Measurements from ENCODE around the gene SP9.
A peak's percentile ranks its signal among the peaks of the same experiment; 100 is the strongest.

The SP9 gene

DNA sequence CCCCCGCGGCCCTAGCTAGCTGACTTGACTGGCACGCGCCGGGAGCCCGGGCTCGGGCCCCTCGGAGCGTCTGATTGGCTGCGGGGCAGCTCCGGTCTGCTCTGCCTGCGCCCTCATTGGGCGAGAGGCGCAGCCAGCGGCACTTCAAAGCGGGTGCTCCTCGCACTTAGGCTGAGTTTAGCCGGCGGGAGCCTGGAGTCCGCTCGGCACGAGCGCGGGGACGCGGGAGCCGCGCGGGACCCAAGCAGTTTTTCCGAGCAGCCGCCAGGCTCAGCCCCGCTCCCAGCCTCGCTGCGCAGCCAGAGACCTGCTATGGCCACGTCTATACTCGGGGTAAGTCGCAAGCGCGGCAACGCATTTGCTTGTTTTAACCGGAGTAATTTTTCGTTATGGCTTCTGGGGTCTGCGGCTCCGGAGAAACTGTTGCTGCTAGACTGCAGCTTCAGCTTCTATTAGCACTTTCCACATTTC lies at the start of gene SP9:
SP9 (plus strand) TSS at position 174 of the 471 bp plus-strand sequence; CDS start at position 313, 139 bp downstream.
- no peak within 1 kb of the TSS for H3K27ac Mint-ChIP-seq
- intact Hi-C loops (cut with micrococcal nuclease), result loop anchor here (5.0 kb wide), 1 partner anchor 53 kb away; no protein-coding TSS in a partner anchor
- H3K9me3 Mint-ChIP-seq, result no peaks in the 10 kb centered on the region
- peaks cover 92% of the 10 kb centered on the region for H3K27me3 Mint-ChIP-seq
- no peaks in the 10 kb centered on the region for H3K36me3 Mint-ChIP-seq (ENCODE audit: low read depth)
- H3K4me3 Mint-ChIP-seq, result peak within 1 kb of the TSS; percentile 65
- H3K4me1 Mint-ChIP-seq (ENCODE audit: low read depth), result peaks cover 46% of the 10 kb centered on the region

DNA sequence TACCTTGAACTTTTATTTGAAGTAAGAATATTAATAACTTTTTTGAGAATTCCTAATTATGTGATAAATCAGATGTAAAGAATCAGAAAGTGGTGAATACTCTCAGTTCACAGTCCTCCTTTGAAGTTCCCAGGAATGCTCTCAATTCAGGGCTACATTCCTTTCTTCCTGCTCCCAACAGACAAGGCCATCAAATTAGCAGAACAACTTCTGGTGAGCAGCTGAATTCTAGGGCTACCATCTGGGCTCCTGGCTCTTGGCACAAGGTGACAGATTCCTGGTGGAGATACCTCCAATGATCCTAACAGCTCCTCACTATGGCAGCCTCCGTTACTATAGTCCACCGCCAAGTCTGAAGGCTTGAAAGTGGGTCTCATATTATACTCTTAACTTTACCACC lies 48.6 kb upstream of the SP9 start:
- no peaks in the 10 kb centered on the region for H3K36me3 Mint-ChIP-seq (ENCODE audit: low read depth)
- no peaks in the 10 kb centered on the region for H3K9me3 Mint-ChIP-seq
- intact Hi-C loops (cut with micrococcal nuclease), result no loop called here
- peaks cover 23% of the 10 kb centered on the region for H3K4me1 Mint-ChIP-seq (ENCODE audit: low read depth)
- H3K27me3 Mint-ChIP-seq, result peaks cover 7% of the 10 kb centered on the region
- no peak overlapping the region for H3K27ac Mint-ChIP-seq
- H3K4me3 Mint-ChIP-seq, result no peak overlapping the region

DNA sequence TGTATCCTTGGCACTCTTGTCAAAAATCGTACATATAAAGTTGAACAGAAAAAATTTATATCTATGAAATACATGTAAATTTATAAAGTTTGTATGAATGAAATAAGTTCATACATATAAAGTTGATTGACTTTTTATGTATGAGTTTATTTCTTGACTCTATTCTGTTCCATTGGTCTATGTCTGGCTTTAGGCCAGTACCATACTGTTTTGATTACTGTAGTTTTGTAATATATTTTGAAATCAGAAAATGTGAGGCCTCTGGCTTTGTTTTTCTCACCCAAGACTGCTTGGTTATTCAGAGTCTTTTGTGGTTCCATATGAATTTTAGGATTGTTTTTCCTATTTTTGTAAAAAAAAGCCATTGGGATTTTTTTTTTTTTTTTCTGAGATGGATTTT lies 41.8 kb upstream of the SP9 start:
- Mint-ChIP-seq H3K27ac (no peak overlapping the region), H3K4me3 (no peak overlapping the region), H3K36me3 (ENCODE audit: low read depth) (no peaks in the 10 kb centered on the region), H3K4me1 (ENCODE audit: low read depth) (no peaks in the 10 kb centered on the region), H3K27me3 (peaks cover 24% of the 10 kb centered on the region), H3K9me3 (no peaks in the 10 kb centered on the region)
- intact Hi-C loops (cut with micrococcal nuclease), result no loop called here

DNA sequence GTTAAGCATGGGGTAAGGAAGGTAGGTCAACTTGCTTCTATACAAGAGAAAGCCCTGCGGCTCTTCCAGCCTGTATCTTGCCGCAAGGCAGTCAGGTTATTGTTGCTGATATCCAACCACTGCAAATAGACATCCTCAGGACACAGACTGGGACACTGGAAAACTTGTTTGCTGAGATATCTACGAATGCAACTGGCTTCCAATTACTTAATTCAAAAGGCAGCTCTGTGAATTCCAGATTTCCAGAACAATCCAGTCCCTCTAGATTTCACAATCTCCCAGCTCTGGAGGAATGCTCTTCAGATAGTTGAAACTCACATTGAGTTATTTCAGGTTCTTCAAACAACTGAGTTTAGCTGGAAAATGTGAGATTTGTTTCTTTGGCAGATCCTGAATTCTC lies 34.6 kb upstream of the SP9 start:
- no peaks in the 10 kb centered on the region for H3K4me1 Mint-ChIP-seq (ENCODE audit: low read depth)
- H3K4me3 Mint-ChIP-seq, result no peak overlapping the region
- H3K9me3 Mint-ChIP-seq, result no peaks in the 10 kb centered on the region
- H3K27me3 Mint-ChIP-seq, result peaks cover 70% of the 10 kb centered on the region
- intact Hi-C loops (cut with micrococcal nuclease), result no loop called here
- H3K27ac Mint-ChIP-seq, result no peak overlapping the region
- no peaks in the 10 kb centered on the region for H3K36me3 Mint-ChIP-seq (ENCODE audit: low read depth)

DNA sequence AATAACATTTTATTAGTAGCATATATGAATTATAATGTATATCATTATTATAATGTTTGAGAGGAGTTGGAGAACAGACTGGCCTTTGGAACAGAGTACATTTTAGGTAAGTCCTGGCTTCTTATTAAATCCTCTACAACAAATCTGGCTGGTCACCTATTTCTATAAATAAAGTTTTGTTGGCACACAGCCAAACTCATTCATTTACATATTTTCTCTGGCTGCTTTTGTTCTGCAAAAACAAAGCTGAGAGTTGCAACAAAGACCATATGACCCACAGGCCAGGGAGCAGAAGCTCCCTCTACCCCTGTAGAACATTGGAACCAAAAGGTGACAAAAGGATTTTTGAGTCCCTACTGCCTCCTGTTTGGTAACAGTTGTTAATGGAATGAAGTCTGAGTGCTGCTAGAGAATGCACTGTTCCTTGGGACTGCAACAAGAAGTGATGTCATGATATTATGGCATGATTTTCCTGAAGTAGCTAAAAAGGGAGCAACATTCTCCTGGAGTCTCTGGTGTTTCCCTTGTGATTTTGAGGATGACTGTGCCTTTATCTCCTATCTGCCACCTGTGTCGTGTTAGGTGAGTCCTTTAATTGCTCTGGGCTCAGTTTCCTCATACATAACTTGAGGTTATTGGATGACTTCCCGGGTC lies 22.0 kb upstream of the SP9 start:
- Mint-ChIP-seq H3K4me1 (ENCODE audit: low read depth) (no peaks in the 10 kb centered on the region), H3K36me3 (ENCODE audit: low read depth) (no peaks in the 10 kb centered on the region), H3K9me3 (no peaks in the 10 kb centered on the region), H3K27me3 (peaks cover 70% of the 10 kb centered on the region), H3K4me3 (no peak overlapping the region), H3K27ac (no peak overlapping the region)
- intact Hi-C loops (cut with micrococcal nuclease), result no loop called here

DNA sequence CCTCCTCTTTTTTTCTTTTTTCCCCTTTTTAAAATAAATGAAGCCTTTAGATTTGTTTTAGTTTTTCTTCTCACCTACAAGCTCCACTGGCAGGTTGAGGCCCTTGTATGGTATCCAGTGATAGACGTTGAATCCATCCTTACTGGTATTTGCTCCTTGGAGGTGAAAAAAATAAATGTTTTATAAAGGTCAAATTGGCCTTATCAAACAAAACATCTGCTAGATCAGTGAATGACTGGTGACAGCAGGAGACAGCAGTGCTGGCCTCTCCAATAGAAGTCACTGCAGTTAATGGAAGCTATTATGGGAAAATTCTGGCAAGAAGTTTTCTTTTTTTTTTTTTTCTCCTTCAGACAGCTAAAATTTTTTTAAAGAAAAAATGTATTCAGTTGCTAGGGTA lies 12.6 kb upstream of the SP9 start:
- H3K27me3 Mint-ChIP-seq, result peaks cover 62% of the 10 kb centered on the region
- H3K9me3 Mint-ChIP-seq, result no peaks in the 10 kb centered on the region
- no peak overlapping the region for H3K4me3 Mint-ChIP-seq
- H3K36me3 Mint-ChIP-seq (ENCODE audit: low read depth), result no peaks in the 10 kb centered on the region
- H3K4me1 Mint-ChIP-seq (ENCODE audit: low read depth), result peaks cover 20% of the 10 kb centered on the region
- intact Hi-C loops (cut with micrococcal nuclease), result no loop called here
- no peak overlapping the region for H3K27ac Mint-ChIP-seq

DNA sequence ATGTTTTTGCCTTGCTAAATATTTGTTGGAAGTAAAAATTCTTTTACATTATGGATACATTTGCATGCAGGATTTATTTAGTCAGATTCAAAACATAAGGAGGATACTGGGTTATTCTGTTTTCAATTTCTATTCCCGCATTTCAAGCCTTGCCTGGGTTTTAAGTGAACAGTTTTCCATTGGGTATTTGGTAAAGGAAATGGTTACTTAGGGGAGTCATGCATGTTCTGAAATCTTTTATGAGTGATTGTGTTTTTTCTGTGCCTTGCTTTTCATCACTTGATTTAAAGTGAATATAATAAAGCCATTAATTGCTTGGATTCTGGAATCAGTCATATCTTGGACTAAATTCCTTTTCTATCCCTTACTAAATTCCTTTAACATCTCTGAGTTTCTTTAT lies 12.0 kb upstream of the SP9 start:
- H3K27me3 Mint-ChIP-seq, result peaks cover 67% of the 10 kb centered on the region
- no peaks in the 10 kb centered on the region for H3K36me3 Mint-ChIP-seq (ENCODE audit: low read depth)
- H3K27ac Mint-ChIP-seq, result no peak overlapping the region
- H3K4me1 Mint-ChIP-seq (ENCODE audit: low read depth), result peaks cover 26% of the 10 kb centered on the region
- no peak overlapping the region for H3K4me3 Mint-ChIP-seq
- no peaks in the 10 kb centered on the region for H3K9me3 Mint-ChIP-seq
- intact Hi-C loops (cut with micrococcal nuclease), result no loop called here

DNA sequence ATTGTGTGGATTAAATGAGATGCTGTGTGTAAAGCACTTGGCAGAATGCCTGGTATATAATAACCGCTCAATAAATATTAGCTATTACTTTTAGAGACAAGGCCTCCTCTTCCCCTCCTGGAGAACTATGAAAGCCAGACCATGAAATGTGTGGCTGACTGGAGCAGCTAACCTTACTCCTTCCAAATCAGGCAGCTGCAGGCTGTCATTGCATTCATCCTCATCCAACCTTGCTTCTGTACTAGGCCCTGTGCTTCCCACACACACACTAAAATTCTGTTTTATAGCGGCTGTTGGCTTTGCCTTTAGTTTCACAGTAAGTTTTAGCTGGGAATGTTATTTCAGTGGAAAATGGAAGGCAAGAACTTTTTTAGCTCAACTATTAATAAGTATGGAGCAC lies 10.2 kb upstream of the SP9 start:
- Mint-ChIP-seq H3K27ac (no peak overlapping the region), H3K4me1 (ENCODE audit: low read depth) (peaks cover 40% of the 10 kb centered on the region), H3K27me3 (peaks cover 70% of the 10 kb centered on the region), H3K9me3 (no peaks in the 10 kb centered on the region), H3K4me3 (no peak overlapping the region), H3K36me3 (ENCODE audit: low read depth) (no peaks in the 10 kb centered on the region)
- intact Hi-C loops (cut with micrococcal nuclease), result no loop called here

DNA sequence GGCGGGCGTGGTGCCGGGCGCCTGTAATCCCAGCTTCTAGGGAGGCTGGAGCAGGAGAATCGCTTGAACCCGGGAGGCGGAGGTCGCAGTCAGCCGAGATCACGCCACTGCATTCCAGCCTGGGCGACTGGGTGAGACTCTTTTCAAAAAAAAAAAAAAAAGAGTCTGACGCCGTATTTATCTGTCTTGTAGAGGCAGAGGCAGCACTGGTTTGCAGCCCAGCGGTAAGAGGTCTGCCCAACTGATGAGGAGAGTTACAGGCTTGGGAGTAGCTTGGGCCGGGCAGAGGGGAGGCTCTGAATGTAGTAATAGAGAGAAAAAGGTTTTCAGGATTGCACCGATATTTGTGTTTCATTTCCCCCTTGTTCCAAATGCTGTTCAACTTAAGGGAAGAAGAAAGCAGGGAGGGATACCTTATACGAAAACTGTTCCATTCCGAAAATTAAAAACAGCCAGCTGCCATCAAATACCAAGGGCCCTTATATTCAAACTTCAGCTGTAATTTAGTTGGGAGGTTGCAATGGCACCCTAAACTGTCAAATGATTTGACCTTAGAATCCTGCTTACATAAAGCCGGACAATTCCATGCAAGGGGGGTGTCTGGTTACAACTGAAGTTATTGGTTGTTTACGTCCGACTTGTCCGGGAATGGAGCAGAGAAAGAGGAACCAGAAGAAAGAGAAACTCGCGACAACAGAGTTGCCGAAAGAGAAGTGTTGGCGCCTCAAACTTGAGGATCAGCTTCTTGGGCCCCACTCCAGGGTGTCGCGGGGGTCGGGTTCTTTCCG lies 9.2 kb upstream of the SP9 start:
- intact Hi-C loops (cut with micrococcal nuclease), result loop anchor here (5.0 kb wide), 1 partner anchor 78 kb away; the partner anchor contains the start of gene OLA1
- H3K4me3 Mint-ChIP-seq, result peak overlapping the region; percentile 81
- H3K36me3 Mint-ChIP-seq (ENCODE audit: low read depth), result no peaks in the 10 kb centered on the region
- peaks cover 75% of the 10 kb centered on the region for H3K27me3 Mint-ChIP-seq
- H3K9me3 Mint-ChIP-seq, result no peaks in the 10 kb centered on the region
- peaks cover 40% of the 10 kb centered on the region for H3K4me1 Mint-ChIP-seq (ENCODE audit: low read depth)
- peak overlapping the region; percentile 81 for H3K27ac Mint-ChIP-seq

DNA sequence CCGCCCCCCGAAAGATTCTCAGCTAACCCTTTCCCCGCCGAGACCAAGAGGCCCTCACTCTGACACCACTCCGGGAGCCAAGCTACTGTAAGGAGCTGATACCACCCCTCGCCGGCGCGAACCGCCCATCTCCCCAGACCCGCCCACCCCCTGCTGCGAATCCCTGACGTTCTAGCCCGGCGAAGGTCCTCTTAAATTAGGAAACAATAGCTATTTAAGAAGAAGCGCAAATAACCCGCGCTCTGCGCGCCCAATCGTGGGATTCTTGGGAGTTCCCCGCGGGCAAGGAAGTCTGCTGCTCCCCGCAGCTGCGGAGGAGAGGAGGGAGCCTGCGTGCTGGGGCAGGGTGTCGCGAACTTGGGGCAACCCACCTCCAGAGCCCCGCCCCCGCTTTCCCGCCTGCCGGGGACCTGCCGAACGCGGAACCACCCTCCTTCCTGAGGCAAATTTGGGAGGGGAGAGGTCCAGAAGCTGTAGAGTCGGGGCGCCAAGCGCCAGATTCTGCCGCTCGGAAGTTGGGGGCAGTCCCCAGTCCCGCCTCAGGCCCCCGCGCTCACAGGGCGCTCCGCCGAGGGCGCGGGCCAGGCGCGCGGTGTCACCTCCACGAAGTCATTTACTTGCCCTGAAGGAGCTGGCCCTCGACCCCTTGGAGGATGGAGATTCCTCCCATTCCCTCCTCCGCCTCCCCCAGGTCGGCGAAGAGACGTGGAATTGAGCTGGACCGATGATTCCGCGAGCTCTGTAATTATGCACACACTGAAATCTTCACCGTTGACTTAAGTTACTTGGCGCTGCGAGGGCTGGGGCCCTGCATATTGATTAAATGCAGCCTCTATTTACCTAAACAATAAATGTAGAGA lies 8.4 kb upstream of the SP9 start:
- H3K4me1 Mint-ChIP-seq (ENCODE audit: low read depth), result peaks cover 40% of the 10 kb centered on the region
- no peaks in the 10 kb centered on the region for H3K9me3 Mint-ChIP-seq
- intact Hi-C loops (cut with micrococcal nuclease), result loop anchor here (5.0 kb wide), 1 partner anchor 79 kb away; the partner anchor contains the start of gene OLA1
- no peaks in the 10 kb centered on the region for H3K36me3 Mint-ChIP-seq (ENCODE audit: low read depth)
- peaks cover 79% of the 10 kb centered on the region for H3K27me3 Mint-ChIP-seq
- peak overlapping the region; percentile 81 for H3K27ac Mint-ChIP-seq
- peak overlapping the region; percentile 81 for H3K4me3 Mint-ChIP-seq

DNA sequence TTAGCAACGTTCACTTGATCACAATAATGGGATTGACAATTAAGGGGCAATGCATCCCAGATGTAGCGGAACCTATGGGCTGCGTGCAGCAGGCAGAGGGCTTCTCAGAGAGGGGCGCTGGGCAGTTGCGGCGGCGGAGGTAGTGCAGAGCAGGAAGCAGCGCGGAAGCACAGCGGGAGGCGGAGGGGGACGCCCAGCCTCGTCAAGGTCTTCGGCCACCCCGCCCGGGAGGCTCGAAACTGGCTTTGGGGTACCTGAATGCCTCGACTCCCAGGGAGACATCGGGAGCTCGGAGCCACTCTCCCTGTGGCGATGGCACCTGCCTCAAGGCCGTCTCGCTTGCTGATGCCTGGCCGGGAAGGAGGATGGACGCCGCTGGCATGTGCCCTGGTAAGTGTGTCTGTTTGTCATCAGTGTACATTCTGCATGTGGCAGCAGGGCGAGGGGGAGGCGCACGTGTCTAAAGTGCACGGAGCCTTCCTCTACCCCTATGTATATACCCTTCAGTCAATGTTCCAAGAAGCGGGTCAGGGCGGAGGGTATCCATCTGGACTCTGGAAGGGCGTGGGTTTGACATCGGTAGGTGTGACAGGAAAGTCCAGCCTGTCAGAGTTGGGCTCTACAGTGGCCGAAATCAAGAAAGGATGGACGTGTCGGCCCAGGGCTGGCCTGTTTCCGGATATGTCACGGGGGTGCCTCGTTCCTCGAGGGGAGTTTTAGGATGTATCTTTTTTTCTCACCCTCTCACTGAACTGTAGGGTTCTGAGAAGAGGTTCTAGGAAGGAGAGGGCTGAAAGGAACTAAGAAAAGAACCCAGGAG lies 7.5 kb upstream of the SP9 start:
- Mint-ChIP-seq H3K4me3 (peak overlapping the region; percentile 81), H3K27me3 (peaks cover 79% of the 10 kb centered on the region), H3K36me3 (ENCODE audit: low read depth) (no peaks in the 10 kb centered on the region), H3K9me3 (no peaks in the 10 kb centered on the region), H3K4me1 (ENCODE audit: low read depth) (peaks cover 43% of the 10 kb centered on the region), H3K27ac (peak overlapping the region; percentile 81)
- intact Hi-C loops (cut with micrococcal nuclease), result loop anchor here (5.0 kb wide), 1 partner anchor 80 kb away; the partner anchor contains the start of gene OLA1

DNA sequence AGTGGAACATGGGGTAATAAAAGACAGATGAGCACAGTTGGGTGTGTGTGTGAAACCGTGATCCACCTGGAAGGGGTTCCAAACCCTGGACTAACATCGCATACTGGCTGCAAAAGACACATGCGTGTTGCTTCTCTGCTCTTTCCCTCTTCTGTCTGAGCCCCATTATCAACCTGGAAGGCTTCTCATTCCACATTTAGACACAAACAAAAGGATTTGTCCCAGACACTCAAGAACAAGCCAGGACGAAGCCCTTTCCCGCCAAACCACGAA lies 7.0 kb upstream of the SP9 start:
- Mint-ChIP-seq H3K27ac (no peak overlapping the region), H3K36me3 (ENCODE audit: low read depth) (no peaks in the 10 kb centered on the region), H3K4me3 (no peak overlapping the region), H3K9me3 (no peaks in the 10 kb centered on the region), H3K27me3 (peaks cover 80% of the 10 kb centered on the region), H3K4me1 (ENCODE audit: low read depth) (peaks cover 48% of the 10 kb centered on the region)
- intact Hi-C loops (cut with micrococcal nuclease), result loop anchor here (5.0 kb wide), 1 partner anchor 80 kb away; the partner anchor contains the start of gene OLA1

Data from dendritic cell treated with granulocyte-macrophage colony-stimulating factor and Interleukin-4, amounts not matched to agents 40 ng/mL and 50 ng/mL, for 4 days (primary cell).